Nephron (organoid): Measurements from ENCODE around the gene SCAF8.
"Not testable (repeated sequence)": the region's sequence is repeated elsewhere in the genome, so short reads cannot be mapped to it uniquely, and the experiment has no call there.

Experiments
- H3K27ac Mint-ChIP-seq, 3 experiments: 2 replicates each; pipeline ENCODE4 v1.8.0; 2020; ENCODE audit warnings: mixed read lengths in 3 of 3, mild to moderate bottlenecking in 2 of 3, moderate library complexity in 1 of 3
- H3K27me3 Mint-ChIP-seq: 2 replicates; pipeline ENCODE4 v1.8.0; 2021; ENCODE audit warnings: low read depth, mild to moderate bottlenecking, moderate library complexity, mixed read lengths
- H3K36me3 Mint-ChIP-seq: 2 replicates; pipeline ENCODE4 v1.8.0; 2020; ENCODE audit warnings: low read depth, mixed read lengths
- H3K4me1 Mint-ChIP-seq: 2 replicates; pipeline ENCODE4 v1.8.0; 2020; ENCODE audit warnings: mixed read lengths
- H3K4me3 Mint-ChIP-seq, 3 experiments: 2 replicates each; pipeline ENCODE4 v1.8.0; 2020; ENCODE audit warnings: mild to moderate bottlenecking in 3 of 3, mixed read lengths in 3 of 3, moderate library complexity in 2 of 3
- H3K9me3 Mint-ChIP-seq: 2 replicates; pipeline ENCODE4 v1.8.0; 2020; ENCODE audit warnings: mixed read lengths
- CTCF ChIP-seq, 3 experiments: fragments of 200-600 bp; sonication (generic); IDR thresholded peaks; one replicate each; pipeline ENCODE4 v1.5.0; 2021; ENCODE audit warnings: antibody characterized with exemption in 3 of 3; ENCODE audit not compliant: unreplicated experiment in 3 of 3

Gene SCAF8

GRCh38 chr6:154715446-154715845 lies 17.8 kb upstream of the SCAF8 start:
- Mint-ChIP-seq H3K27me3 (no peaks in the 10 kb centered on the region), H3K27ac (no peak overlapping the region), H3K4me3 (no peak overlapping the region), H3K9me3 (peaks cover 7% of the 10 kb centered on the region), H3K36me3 (peaks cover 4% of the 10 kb centered on the region), H3K4me1 (no peaks in the 10 kb centered on the region)
- TF ChIP-seq CTCF (IDR thresholded peaks at IDR 0.05; ENCODE audit: unreplicated experiment in 3 of 3): no peak

GRCh38 chr6:154716350-154716749 lies 16.9 kb upstream of the SCAF8 start:
- not testable (repeated sequence) for H3K27ac Mint-ChIP-seq, H3K4me1 Mint-ChIP-seq, H3K36me3 Mint-ChIP-seq, H3K27me3 Mint-ChIP-seq, H3K9me3 Mint-ChIP-seq, H3K4me3 Mint-ChIP-seq

GRCh38 chr6:154719433-154719832 lies 13.8 kb upstream of the SCAF8 start:
- Mint-ChIP-seq H3K27me3 (no peaks in the 10 kb centered on the region), H3K9me3 (peaks cover 9% of the 10 kb centered on the region), H3K4me3 (no peak overlapping the region), H3K4me1 (no peaks in the 10 kb centered on the region), H3K36me3 (peaks cover 4% of the 10 kb centered on the region), H3K27ac (no peak overlapping the region)
- TF ChIP-seq CTCF (IDR thresholded peaks at IDR 0.05; ENCODE audit: unreplicated experiment in 3 of 3): no peak

- H3K27me3 Mint-ChIP-seq: no peaks in the 10 kb centered on the region
These were observed 13.4 kb upstream of the SCAF8 start for GRCh38 chr6:154719854-154720253.

GRCh38 chr6:154721460-154721859 lies 11.8 kb upstream of the SCAF8 start:
- no peaks in the 10 kb centered on the region for H3K4me1 Mint-ChIP-seq
- H3K27ac Mint-ChIP-seq: no peak overlapping the region
- H3K36me3 Mint-ChIP-seq: peaks cover 4% of the 10 kb centered on the region
- no peak for TF ChIP-seq CTCF (IDR thresholded peaks at IDR 0.05; ENCODE audit: unreplicated experiment in 3 of 3)
- H3K27me3 Mint-ChIP-seq: no peaks in the 10 kb centered on the region
- H3K9me3 Mint-ChIP-seq: peaks cover 9% of the 10 kb centered on the region
- H3K4me3 Mint-ChIP-seq: no peak overlapping the region

More at GRCh38 chr6:154719854-154720253, 13.4 kb upstream of the SCAF8 start:
- Mint-ChIP-seq H3K36me3 (peaks cover 4% of the 10 kb centered on the region), H3K4me3 (no peak overlapping the region), H3K9me3 (peaks cover 9% of the 10 kb centered on the region), H3K27ac (no peak overlapping the region), H3K4me1 (no peaks in the 10 kb centered on the region)
- no peak for TF ChIP-seq CTCF (IDR thresholded peaks at IDR 0.05; ENCODE audit: unreplicated experiment in 3 of 3)

- no peak overlapping the region for H3K4me3 Mint-ChIP-seq
- no peaks in the 10 kb centered on the region for H3K36me3 Mint-ChIP-seq
- no peak overlapping the region for H3K27ac Mint-ChIP-seq
- peaks cover 2% of the 10 kb centered on the region for H3K9me3 Mint-ChIP-seq
- no peak for TF ChIP-seq CTCF (IDR thresholded peaks at IDR 0.05; ENCODE audit: unreplicated experiment in 3 of 3)
- peaks cover 4% of the 10 kb centered on the region for H3K4me1 Mint-ChIP-seq
- no peaks in the 10 kb centered on the region for H3K27me3 Mint-ChIP-seq
These were observed 6.3 kb upstream of the SCAF8 start for GRCh38 chr6:154726887-154727286.
